Keratinocyte (primary cell): ENCODE measurements around the gene SPATA32. TPM values are rescaled to one million over a fixed set of nuclear protein-coding genes. Genes with fewer than 3 reads are reported as not detected.

Experiments
- DNase-seq: peaks from one replicate; pipeline ENCODE4 v3.0.0-alpha.2; 2011; ENCODE audit warnings: low read depth, missing footprints, low spot score
- FAIRE-seq: peaks from 2 replicates; lab custom pipeline; 2011; peaks lifted over from hg19 to GRCh38; lab: Jason Lieb, UNC
- H2AFZ ChIP-seq: 2 replicates; pipeline ENCODE4 v1.6.0; 2012; ENCODE audit warnings: low read length, control low read depth, inconsistent platforms; ENCODE audit not compliant: control insufficient read depth
- H3K27ac ChIP-seq: 2 replicates; pipeline ENCODE4 v1.5.1; 2011; ENCODE audit warnings: low read length; ENCODE audit not compliant: control insufficient read depth, insufficient read depth
- H3K27me3 ChIP-seq: 3 replicates; pipeline ENCODE4 v1.6.0; 2011; ENCODE audit warnings: low read length; ENCODE audit not compliant: control insufficient read depth, insufficient read depth; ENCODE audit errors: extremely low read depth
- H3K36me3 ChIP-seq, 2 experiments: 2 replicates in 1 of 2; 3 replicates in 1 of 2; pipeline ENCODE4 v1.5.1; 2011; ENCODE audit warnings: low read length in 2 of 2, mild to moderate bottlenecking in 1 of 2; ENCODE audit not compliant: control insufficient read depth in 2 of 2, insufficient read depth in 2 of 2; ENCODE audit errors: extremely low read depth in 1 of 2
- H3K4me1 ChIP-seq: 3 replicates; pipeline ENCODE4 v1.5.1; 2011; ENCODE audit warnings: low read length; ENCODE audit not compliant: control insufficient read depth, insufficient read depth; ENCODE audit errors: extremely low read depth
- H3K4me2 ChIP-seq: 3 replicates; pipeline ENCODE4 v1.6.0; 2011; ENCODE audit warnings: low read depth, low read length; ENCODE audit not compliant: control insufficient read depth, insufficient read depth; ENCODE audit errors: extremely low read depth
- H3K4me3 ChIP-seq, 3 experiments: fragments of 200-600 bp in 1 of 3; sonication (generic) in 1 of 3; 2 replicates in 2 of 3; 3 replicates in 1 of 3; pipeline ENCODE4 v1.5.1; 2011 to 2016; ENCODE audit warnings: low read length in 3 of 3, mild to moderate bottlenecking in 3 of 3, control low read depth in 2 of 3, inconsistent platforms in 1 of 3, low read depth in 1 of 3, mixed read lengths in 1 of 3, mixed run types in 1 of 3, moderate library complexity in 1 of 3; ENCODE audit not compliant: control insufficient read depth in 2 of 3, insufficient read depth in 2 of 3; ENCODE audit errors: extremely low read depth in 1 of 3
- H3K79me2 ChIP-seq: 2 replicates; pipeline ENCODE4 v1.6.0; 2012; ENCODE audit warnings: low read length; ENCODE audit not compliant: control insufficient read depth, insufficient read depth
- H3K9ac ChIP-seq: 3 replicates; pipeline ENCODE4 v1.6.0; 2011; ENCODE audit warnings: low read length; ENCODE audit not compliant: control insufficient read depth, insufficient read depth; ENCODE audit errors: extremely low read depth
- H3K9me1 ChIP-seq: 3 replicates; pipeline ENCODE4 v1.6.0; 2011; ENCODE audit warnings: low read length; ENCODE audit not compliant: control insufficient read depth, insufficient read depth; ENCODE audit errors: extremely low read depth
- H3K9me3 ChIP-seq: 2 replicates; pipeline ENCODE4 v1.5.1; 2012; ENCODE audit warnings: low read depth, low read length; ENCODE audit not compliant: control insufficient read depth
- H4K20me1 ChIP-seq: 3 replicates; pipeline ENCODE4 v1.6.0; 2011; ENCODE audit warnings: low read length; ENCODE audit not compliant: control insufficient read depth, insufficient read depth; ENCODE audit errors: extremely low read depth
- CTCF ChIP-seq, 3 experiments: IDR thresholded peaks in 1 of 3; conservative IDR thresholded peaks in 1 of 3; optimal IDR thresholded peaks in 1 of 3; 2 replicates in 2 of 3; 3 replicates in 1 of 3; pipeline versions ENCODE3 to v1.5.1; 2011; ENCODE audit warnings: low read length in 3 of 3, mild to moderate bottlenecking in 3 of 3, moderate library complexity in 2 of 3, control low read depth in 1 of 3, inconsistent platforms in 1 of 3; ENCODE audit not compliant: insufficient read depth in 2 of 3; ENCODE audit errors: extremely low read depth in 1 of 3
- EZH2 ChIP-seq: IDR thresholded peaks from one replicate; pipeline ENCODE4 v1.6.1; 2012; ENCODE audit warnings: inconsistent platforms, mild to moderate bottlenecking, low read length, moderate library complexity
- dilution Hi-C: fragments of 300-500 bp; cut with MboI; formaldehyde crosslinking; loops from one replicate; pipeline ENCODE4 v1.7.0; 2020; ENCODE audit warnings: low sequenced_read_pairs; ENCODE audit not compliant: extremely low pct_ligation_motif_present
- polyA plus RNA-seq, 5 experiments: library from polyadenylated mRNA; depleted of rRNA in 3 of 5; stranded (reverse) in 3 of 5; stranded (forward) in 1 of 5; unstranded in 1 of 5; fragments of >200 nt; gene quantifications; 1 replicate in 1 of 5; 2 replicates in 3 of 5; 3 replicates in 1 of 5; pipeline versions ENCODE4 v1.2.1 to v1.2.3, GENCODE V29; 2011 to 2012; ENCODE audit warnings: missing spikeins in 2 of 5, low read depth in 1 of 5, low replicate concordance in 1 of 5

Gene SPATA32
- polyA plus RNA-seq, 1 donor (not counting 4 experiments of a cell fraction or from before 2014, with no cell fraction given), result not detected

DNA sequence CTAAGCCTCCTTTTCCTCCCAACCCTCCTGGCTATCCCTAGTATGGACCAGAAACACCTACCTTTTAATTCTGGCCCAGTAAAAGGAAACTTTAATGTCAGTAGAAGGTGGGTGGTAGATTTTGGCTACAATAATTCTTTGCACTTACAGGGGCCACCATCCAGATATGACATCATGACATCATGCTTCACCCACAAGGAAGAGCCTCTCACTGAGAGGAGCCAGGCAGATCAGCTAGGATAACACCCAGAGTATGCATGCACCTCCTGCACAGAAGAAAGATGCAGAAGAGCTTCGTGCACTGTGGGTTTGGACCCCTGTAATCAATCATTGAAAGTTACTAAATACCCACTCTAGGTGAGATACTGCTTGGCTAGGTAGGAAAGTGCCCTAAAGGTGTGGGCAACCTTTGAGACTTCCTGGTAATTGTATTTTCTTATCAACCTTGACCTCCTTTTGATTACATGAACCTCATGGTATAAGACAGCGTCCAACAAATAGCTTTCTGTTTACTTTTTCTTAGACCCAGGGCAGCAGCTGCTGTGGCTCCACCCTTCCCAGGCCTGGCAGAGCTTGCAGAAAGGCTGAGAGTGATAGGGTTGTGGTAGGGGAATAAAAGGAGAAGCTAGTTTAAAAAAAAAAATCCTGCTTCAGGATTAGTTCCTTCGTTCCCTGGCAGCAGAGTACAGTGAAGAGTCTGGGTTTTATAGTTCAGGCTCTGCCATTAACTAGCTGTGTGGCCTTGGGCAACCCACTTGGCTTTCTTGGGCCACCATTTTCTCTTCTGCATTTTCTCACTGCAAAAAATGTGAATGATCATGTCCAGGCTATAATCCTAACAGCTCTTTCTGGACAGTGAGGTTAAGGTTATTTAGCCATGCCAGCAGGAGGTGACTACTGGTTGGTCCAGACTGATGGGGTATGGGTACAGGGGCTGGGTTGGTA is 48.8 kb upstream of the SPATA32 start:
- Histone ChIP-seq H2AFZ (no peak overlapping the region), H3K9ac (no peak overlapping the region), H4K20me1 (peaks cover 38% of the 10 kb centered on the region), H3K9me1 (peaks cover 14% of the 10 kb centered on the region), H3K27ac (no peak overlapping the region), H3K4me1 (peaks cover 79% of the 10 kb centered on the region), H3K36me3 (peaks cover 17 to 28% of the 10 kb centered on the region in 2 experiments), H3K4me3 (no peak overlapping the region), H3K9me3 (no peaks in the 10 kb centered on the region), H3K79me2 (peaks cover 96% of the 10 kb centered on the region), H3K27me3 (no peaks in the 10 kb centered on the region), H3K4me2 (no peak overlapping the region)
- FAIRE-seq (no peak), DNase-seq (no peak)
- dilution Hi-C loops, result no loop called here
- no peak for TF ChIP-seq CTCF (optimal IDR thresholded peaks at IDR 0.05 in 1 of 3, IDR thresholded peaks at IDR 0.05 in 1 of 3, conservative IDR thresholded peaks at IDR 0.05 in 1 of 3; ENCODE audit: extremely low read depth in 1 of 3, insufficient read depth in 2 of 3, low read length in 3 of 3)
- no peak for TF ChIP-seq EZH2

DNA sequence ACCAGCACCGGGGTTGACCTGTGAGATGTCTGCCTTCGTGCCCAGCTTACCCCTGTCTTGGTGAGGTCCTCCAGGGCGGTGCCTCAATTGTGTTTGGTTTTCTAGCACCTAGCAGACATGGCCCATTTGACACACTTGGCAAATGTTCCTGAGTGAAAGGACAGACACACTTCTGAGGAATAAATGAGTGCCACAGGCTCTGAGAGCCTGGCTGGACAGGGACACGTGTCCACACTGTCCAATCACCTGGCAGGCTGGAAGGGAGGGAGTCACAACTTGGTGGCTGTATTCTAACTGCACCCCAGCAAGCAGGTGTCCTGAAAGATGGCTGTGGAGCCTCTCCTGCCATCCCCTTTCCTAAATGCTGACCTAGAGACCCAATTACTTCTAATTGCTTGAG is 47.5 kb upstream of the SPATA32 start:
- peaks cover 18 to 35% of the 10 kb centered on the region in 2 experiments for H3K36me3 ChIP-seq
- DNase-seq (no peak), FAIRE-seq (no peak)
- peaks cover 17% of the 10 kb centered on the region for H3K9me1 ChIP-seq
- H3K4me2 ChIP-seq, result no peak overlapping the region
- dilution Hi-C loops, result no loop called here
- H4K20me1 ChIP-seq, result peaks cover 35% of the 10 kb centered on the region
- TF ChIP-seq EZH2 (no peak), CTCF (optimal IDR thresholded peaks at IDR 0.05 in 1 of 3, IDR thresholded peaks at IDR 0.05 in 1 of 3, conservative IDR thresholded peaks at IDR 0.05 in 1 of 3; ENCODE audit: extremely low read depth in 1 of 3, insufficient read depth in 2 of 3, low read length in 3 of 3) (no peak)
- H3K79me2 ChIP-seq, result peaks cover 94% of the 10 kb centered on the region
- H3K9me3 ChIP-seq, result no peaks in the 10 kb centered on the region
- no peaks in the 10 kb centered on the region for H3K27me3 ChIP-seq
- H3K4me3 ChIP-seq, result no peak overlapping the region
- H3K27ac ChIP-seq, result no peak overlapping the region
- peaks cover 69% of the 10 kb centered on the region for H3K4me1 ChIP-seq
- H2AFZ ChIP-seq, result no peak overlapping the region
- H3K9ac ChIP-seq, result no peak overlapping the region
